Mesenchymal stem cell (in vitro differentiated cells and primary cell): Measurements from ENCODE around the gene ARL8A.

Experiments
- DNase-seq: peaks from one replicate; pipeline ENCODE4 v3.0.0-alpha.2; 2013
- H2AFZ ChIP-seq: one replicate; pipeline ENCODE4 v1.6.1; 2013; ENCODE audit warnings: low read depth, mild to moderate bottlenecking, control low read depth, inconsistent platforms, low read length, moderate library complexity
- H2AK5ac ChIP-seq: 2 replicates; pipeline ENCODE4 v1.6.1; 2013; ENCODE audit warnings: low read length, moderate library complexity, mild to moderate bottlenecking, inconsistent platforms; ENCODE audit not compliant: severe bottlenecking
- H2BK120ac ChIP-seq: one replicate; pipeline ENCODE4 v1.6.1; 2013; ENCODE audit warnings: low read depth, mild to moderate bottlenecking, inconsistent platforms, low read length, moderate library complexity
- H2BK12ac ChIP-seq, 2 experiments: one replicate each; pipeline ENCODE4 v1.6.1; 2013; ENCODE audit warnings: inconsistent platforms in 2 of 2, low read length in 2 of 2, mild to moderate bottlenecking in 2 of 2, moderate library complexity in 2 of 2, control low read depth in 1 of 2
- H2BK15ac ChIP-seq: one replicate; pipeline ENCODE4 v1.6.1; 2013; ENCODE audit warnings: mild to moderate bottlenecking, low read depth, inconsistent platforms; ENCODE audit not compliant: poor library complexity, severe bottlenecking
- H2BK5ac ChIP-seq: 2 replicates; pipeline ENCODE4 v1.6.1; 2013; ENCODE audit warnings: low read depth, mild to moderate bottlenecking, low read length, control low read depth, inconsistent platforms; ENCODE audit not compliant: poor library complexity, severe bottlenecking
- H3K14ac ChIP-seq, 2 experiments: one replicate each; pipeline ENCODE4 v1.6.1; 2013; ENCODE audit warnings: inconsistent platforms in 2 of 2, low read length in 2 of 2, control low read depth in 1 of 2, mild to moderate bottlenecking in 1 of 2, moderate library complexity in 1 of 2
- H3K18ac ChIP-seq, 2 experiments: one replicate each; pipeline ENCODE4 v1.6.1; 2013; ENCODE audit warnings: inconsistent platforms in 2 of 2, low read length in 2 of 2, control low read depth in 1 of 2, low read depth in 1 of 2, mild to moderate bottlenecking in 1 of 2
- H3K23ac ChIP-seq, 2 experiments: one replicate each; pipeline ENCODE4 v1.6.1; 2013; ENCODE audit warnings: inconsistent platforms in 2 of 2, low read length in 2 of 2, mild to moderate bottlenecking in 2 of 2, moderate library complexity in 2 of 2, control low read depth in 1 of 2
- H3K27ac ChIP-seq: 2 replicates; pipeline ENCODE4 v1.5.1; 2013; ENCODE audit warnings: mild to moderate bottlenecking, moderate library complexity, low read length, control low read depth, inconsistent platforms; ENCODE audit not compliant: poor library complexity, severe bottlenecking
- H3K27me3 ChIP-seq, 2 experiments: 2 replicates each; pipeline versions ENCODE4 v1.6.1 to v1.7.0; 2013; ENCODE audit warnings: low read length in 2 of 2, mild to moderate bottlenecking in 2 of 2, moderate library complexity in 2 of 2, control low read depth in 1 of 2, inconsistent platforms in 1 of 2; ENCODE audit not compliant: control insufficient read depth in 1 of 2, insufficient read depth in 1 of 2
- H3K36me3 ChIP-seq, 2 experiments: 2 replicates each; pipeline versions ENCODE4 v1.6.1 to v1.7.0; 2013; ENCODE audit warnings: low read length in 2 of 2, control low read depth in 1 of 2, inconsistent platforms in 1 of 2, low read depth in 1 of 2, mild to moderate bottlenecking in 1 of 2; ENCODE audit not compliant: insufficient read depth in 2 of 2, control insufficient read depth in 1 of 2
- H3K4ac ChIP-seq, 2 experiments: one replicate each; pipeline ENCODE4 v1.6.1; 2013; ENCODE audit warnings: inconsistent platforms in 2 of 2, low read length in 2 of 2, mild to moderate bottlenecking in 2 of 2, moderate library complexity in 2 of 2, control low read depth in 1 of 2, low read depth in 1 of 2
- H3K4me1 ChIP-seq: 2 replicates; pipeline ENCODE4 v1.6.1; 2013; ENCODE audit warnings: low read depth, low read length, control low read depth; ENCODE audit not compliant: control insufficient read depth, insufficient read depth
- H3K4me2 ChIP-seq: 2 replicates; pipeline ENCODE4 v1.6.1; 2013; ENCODE audit warnings: low read length, mild to moderate bottlenecking, inconsistent platforms; ENCODE audit not compliant: poor library complexity, severe bottlenecking
- H3K4me3 ChIP-seq, 2 experiments: 2 replicates each; pipeline versions ENCODE4 v1.5.1 to v1.7.0; 2013; ENCODE audit warnings: low read length in 2 of 2, mild to moderate bottlenecking in 2 of 2, control low read depth in 1 of 2, low read depth in 1 of 2; ENCODE audit not compliant: insufficient read depth in 1 of 2
- H3K79me1 ChIP-seq: replicated peaks from 2 replicates; pipeline ENCODE4 v1.6.1; 2013; ENCODE audit warnings: mild to moderate bottlenecking, control low read depth, low read length, inconsistent platforms; ENCODE audit not compliant: poor library complexity, severe bottlenecking
- H3K9ac ChIP-seq: 2 replicates; pipeline ENCODE4 v1.7.0; 2013; ENCODE audit warnings: mild to moderate bottlenecking, low read length, moderate library complexity
- H3K9me3 ChIP-seq: 2 replicates; pipeline ENCODE4 v1.7.0; 2013; ENCODE audit warnings: mild to moderate bottlenecking, low read length; ENCODE audit not compliant: control insufficient read depth
- H4K8ac ChIP-seq: one replicate; pipeline ENCODE4 v1.6.1; 2013; ENCODE audit warnings: inconsistent platforms, mild to moderate bottlenecking, low read length, moderate library complexity
- H4K91ac ChIP-seq: one replicate; pipeline ENCODE4 v1.6.1; 2013; ENCODE audit warnings: mild to moderate bottlenecking, low read length, inconsistent platforms
- WGBS: methylation state at CpG from one replicate; pipeline ENCODE4 v1.1.7; 2013; ENCODE audit warnings: mixed read lengths; 5-methylcytosine and 5-hydroxymethylcytosine counted together

The ARL8A gene

GRCh38 chr1:202129453-202130296 is 14.9 kb downstream of the ARL8A start:
- no peak overlapping the region for H3K18ac ChIP-seq
- H2BK120ac ChIP-seq = no peak overlapping the region
- H3K27me3 ChIP-seq = peaks cover 0 to 16% of the 10 kb centered on the region in 2 experiments
- no peak overlapping the region for H3K4me2 ChIP-seq
- H2BK15ac ChIP-seq = no peak overlapping the region
- 89% methylated on average over 8 of the region's 8 CpGs for WGBS
- no peak overlapping the region for H2BK12ac ChIP-seq
- no peak overlapping the region for H2BK5ac ChIP-seq
- no peak overlapping the region for H3K4ac ChIP-seq
- peaks cover 5% of the 10 kb centered on the region for H3K4me1 ChIP-seq
- no peak overlapping the region for H3K27ac ChIP-seq
- no peak for DNase-seq
- H3K14ac ChIP-seq = no peak overlapping the region
- no peak overlapping the region for H3K23ac ChIP-seq
- no peak overlapping the region for H2AFZ ChIP-seq
- H3K4me3 ChIP-seq = no peak overlapping the region
- H2AK5ac ChIP-seq = no peak overlapping the region
- peaks cover 26 to 34% of the 10 kb centered on the region in 2 experiments for H3K36me3 ChIP-seq
- no peaks in the 10 kb centered on the region for H3K9me3 ChIP-seq
- H3K79me1 ChIP-seq = peaks cover 14% of the 10 kb centered on the region
- H3K9ac ChIP-seq = no peak overlapping the region
- no peak overlapping the region for H4K8ac ChIP-seq
- no peak overlapping the region for H4K91ac ChIP-seq

- H2BK12ac ChIP-seq = no peak overlapping the region
- no peak overlapping the region for H3K4ac ChIP-seq
- H3K18ac ChIP-seq = no peak overlapping the region
- no peak overlapping the region for H3K27ac ChIP-seq
- H3K79me1 ChIP-seq = peaks cover 6% of the 10 kb centered on the region
- DNase-seq = no peak
- peaks cover 11 to 18% of the 10 kb centered on the region in 2 experiments for H3K36me3 ChIP-seq
- no peak overlapping the region for H3K23ac ChIP-seq
- H4K8ac ChIP-seq = no peak overlapping the region
- H3K9me3 ChIP-seq = no peaks in the 10 kb centered on the region
- no peak overlapping the region for H3K4me2 ChIP-seq
- H3K9ac ChIP-seq = no peak overlapping the region
- H3K14ac ChIP-seq = no peak overlapping the region
- 97% methylated on average over 18 of the region's 26 CpGs for WGBS
- H2BK5ac ChIP-seq = no peak overlapping the region
- H3K4me3 ChIP-seq = no peak overlapping the region
- H2BK15ac ChIP-seq = no peak overlapping the region
- peaks cover 9 to 31% of the 10 kb centered on the region in 2 experiments for H3K27me3 ChIP-seq
- no peak overlapping the region for H2AFZ ChIP-seq
- H2BK120ac ChIP-seq = no peak overlapping the region
- H3K4me1 ChIP-seq = peaks cover 8% of the 10 kb centered on the region
- no peak overlapping the region for H2AK5ac ChIP-seq
- peak overlapping the region; percentile 52 for H4K91ac ChIP-seq
Observed at GRCh38 chr1:202127836-202128622, 16.5 kb downstream of the ARL8A start.

- Histone ChIP-seq H2BK12ac (no peak overlapping the region), H4K91ac (no peak overlapping the region), H3K79me1 (no peaks in the 10 kb centered on the region), H3K9me3 (no peaks in the 10 kb centered on the region), H3K4ac (no peak overlapping the region), H4K8ac (no peak overlapping the region), H2BK15ac (no peak overlapping the region), H3K4me2 (no peak overlapping the region), H3K4me3 (no peak overlapping the region), H3K27me3 (peaks cover 9 to 34% of the 10 kb centered on the region in 2 experiments), H3K4me1 (peaks cover 10% of the 10 kb centered on the region), H3K23ac (no peak overlapping the region), H3K27ac (no peak overlapping the region), H3K36me3 (peaks cover 2 to 9% of the 10 kb centered on the region in 2 experiments), H3K9ac (no peak overlapping the region), H2BK5ac (no peak overlapping the region), H2AFZ (no peak overlapping the region), H3K18ac (no peak overlapping the region), H3K14ac (no peak overlapping the region), H2BK120ac (no peak overlapping the region), H2AK5ac (no peak overlapping the region)
- WGBS = 93% methylated on average over 5 of the region's 6 CpGs
- DNase-seq = no peak
Observed at GRCh38 chr1:202127061-202127460, 17.5 kb downstream of the ARL8A start.

- Histone ChIP-seq H3K27me3 (peaks cover 9 to 36% of the 10 kb centered on the region in 2 experiments), H2BK12ac (no peak overlapping the region), H2BK120ac (no peak overlapping the region), H2BK5ac (no peak overlapping the region), H3K79me1 (no peaks in the 10 kb centered on the region), H4K8ac (no peak overlapping the region), H4K91ac (no peak overlapping the region), H3K14ac (no peak overlapping the region), H3K4me3 (no peak overlapping the region), H3K23ac (no peak overlapping the region), H2AFZ (no peak overlapping the region), H3K9ac (no peak overlapping the region), H3K36me3 (peaks cover 0 to 4% of the 10 kb centered on the region in 2 experiments), H3K18ac (no peak overlapping the region), H3K27ac (no peak overlapping the region), H2AK5ac (no peak overlapping the region), H3K4me2 (no peak overlapping the region), H3K4me1 (peaks cover 10% of the 10 kb centered on the region), H3K9me3 (no peaks in the 10 kb centered on the region), H2BK15ac (no peak overlapping the region), H3K4ac (no peak overlapping the region)
- WGBS = 66% methylated on average over 8 of the region's 9 CpGs
- no peak for DNase-seq
Observed at GRCh38 chr1:202126426-202126825, 18.1 kb downstream of the ARL8A start.
